B cell (primary cell): Measurements from ENCODE around the gene FAM13B.
"Not testable (repeated sequence)": the region's sequence is repeated elsewhere in the genome, so short reads cannot be mapped to it uniquely, and the experiment has no call there.

ENCODE experiments used
- EZH2 ChIP-seq: IDR thresholded peaks from 2 replicates; pipeline ENCODE4 v1.6.1; 2012; ENCODE audit warnings: borderline replicate concordance, low read depth, mild to moderate bottlenecking, moderate library complexity, low read length; ENCODE audit not compliant: insufficient read depth, poor library complexity, severe bottlenecking
- TF ChIP-seq, protein P1 (sequence below): fragments of 200-600 bp; IDR thresholded peaks from one replicate; pipeline ENCODE4 v1.8.0; 2022; ENCODE audit warnings: antibody characterized with exemption, mild to moderate bottlenecking

GRCh38 chr5:138026793-138027192 lies 6.1 kb downstream of the FAM13B start:
- TF ChIP-seq, protein P1, sequence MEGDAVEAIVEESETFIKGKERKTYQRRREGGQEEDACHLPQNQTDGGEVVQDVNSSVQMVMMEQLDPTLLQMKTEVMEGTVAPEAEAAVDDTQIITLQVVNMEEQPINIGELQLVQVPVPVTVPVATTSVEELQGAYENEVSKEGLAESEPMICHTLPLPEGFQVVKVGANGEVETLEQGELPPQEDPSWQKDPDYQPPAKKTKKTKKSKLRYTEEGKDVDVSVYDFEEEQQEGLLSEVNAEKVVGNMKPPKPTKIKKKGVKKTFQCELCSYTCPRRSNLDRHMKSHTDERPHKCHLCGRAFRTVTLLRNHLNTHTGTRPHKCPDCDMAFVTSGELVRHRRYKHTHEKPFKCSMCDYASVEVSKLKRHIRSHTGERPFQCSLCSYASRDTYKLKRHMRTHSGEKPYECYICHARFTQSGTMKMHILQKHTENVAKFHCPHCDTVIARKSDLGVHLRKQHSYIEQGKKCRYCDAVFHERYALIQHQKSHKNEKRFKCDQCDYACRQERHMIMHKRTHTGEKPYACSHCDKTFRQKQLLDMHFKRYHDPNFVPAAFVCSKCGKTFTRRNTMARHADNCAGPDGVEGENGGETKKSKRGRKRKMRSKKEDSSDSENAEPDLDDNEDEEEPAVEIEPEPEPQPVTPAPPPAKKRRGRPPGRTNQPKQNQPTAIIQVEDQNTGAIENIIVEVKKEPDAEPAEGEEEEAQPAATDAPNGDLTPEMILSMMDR: not testable (repeated sequence)
- TF ChIP-seq EZH2: not testable (repeated sequence)
